ENCODE results near the gene VANGL1. TPM values are rescaled to one million over a fixed set of nuclear protein-coding genes. Genes with fewer than 3 reads are reported as not detected.

VANGL1 gene
- total RNA-seq, 1 experiment from 2014 or later: 13.6 TPM

DNA sequence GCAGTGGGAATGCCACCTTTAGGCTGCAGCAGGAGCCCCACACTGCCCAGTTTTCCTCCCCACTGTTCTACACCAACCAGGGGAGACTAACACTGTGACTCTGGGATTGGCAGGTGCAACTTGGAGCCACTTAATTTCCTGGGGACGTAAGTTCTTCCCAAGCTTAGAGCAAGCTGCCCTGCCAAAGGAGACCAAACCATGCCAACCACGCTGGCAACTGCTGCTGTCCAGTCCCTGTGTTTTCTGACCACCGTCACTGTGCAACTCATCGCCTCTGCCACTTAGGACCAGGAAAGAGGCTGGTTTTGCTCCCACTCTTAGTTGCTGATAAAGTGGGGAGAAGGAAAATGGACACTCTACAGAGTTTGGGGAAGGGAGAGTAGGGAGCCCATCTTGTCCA is 50.5 kb downstream of the VANGL1 start:
- Histone ChIP-seq H3K14ac (ENCODE audit: insufficient read depth, low read length) (no peak overlapping the region; the same call in 1 of the 2 replicates), H2BK15ac (ENCODE audit: low read depth, low read length) (no peak overlapping the region), H3K4me2 (ENCODE audit: insufficient read depth, insufficient read length, low read length) (no peak overlapping the region), H3K23me2 (ENCODE audit: insufficient read length, low read depth, low read length, poor library complexity, severe bottlenecking) (no peaks in the 10 kb centered on the region), H4K91ac (ENCODE audit: insufficient read length, low read depth, low read length) (no peak overlapping the region), H3K27me3 (ENCODE audit: insufficient read depth, low read length) (no peaks in the 10 kb centered on the region), H3K23ac (ENCODE audit: insufficient read length, low read depth, low read length) (no peak overlapping the region), H3T11ph (ENCODE audit: low read length) (no peak overlapping the region), H2BK120ac (ENCODE audit: low read depth, low read length, poor library complexity, severe bottlenecking) (no peak overlapping the region), H2BK20ac (ENCODE audit: low read depth, low read length, poor library complexity, severe bottlenecking) (no peak overlapping the region), H2AK5ac (ENCODE audit: insufficient read length, low read length) (no peak overlapping the region), H3K79me2 (ENCODE audit: insufficient read depth, low read length) (no peaks in the 10 kb centered on the region), H2BK12ac (ENCODE audit: insufficient read length, low read depth, low read length) (no peak overlapping the region), H3K4me1 (ENCODE audit: insufficient read depth, low read length) (no peaks in the 10 kb centered on the region), H3K27ac (ENCODE audit: insufficient read length, low read depth, low read length) (no peak overlapping the region), H3K4ac (ENCODE audit: low read depth, low read length) (no peak overlapping the region), H2AFZ (ENCODE audit: low read length) (no peak overlapping the region), H4K5ac (ENCODE audit: insufficient read length, low read depth, low read length) (no peak overlapping the region), H3K9ac (ENCODE audit: extremely low read depth, insufficient read length, low read length) (no peak overlapping the region), H3K56ac (ENCODE audit: insufficient read length, low read depth, low read length) (no peak overlapping the region), H3K18ac (ENCODE audit: insufficient read length, low read depth, low read length) (no peak overlapping the region), H2BK5ac (ENCODE audit: insufficient read length, low read length) (no peak overlapping the region), H4K20me1 (ENCODE audit: control insufficient read depth, insufficient read depth, insufficient read length) (no peaks in the 10 kb centered on the region), H4K8ac (replicated peaks; ENCODE audit: insufficient read length, low read depth, low read length) (no peak overlapping the region), H3K79me1 (ENCODE audit: insufficient read depth, low read depth, low read length, poor library complexity, severe bottlenecking) (no peaks in the 10 kb centered on the region), H3K9me3 (ENCODE audit: control insufficient read depth, low read depth, low read length) (no peaks in the 10 kb centered on the region)
- Mint-ChIP-seq H3K27ac (no peak overlapping the region), H3K27me3 (ENCODE audit: low read depth) (no peaks in the 10 kb centered on the region), H3K4me1 (peaks cover 0 to 5% of the 10 kb centered on the region in 2 experiments), H3K36me3 (ENCODE audit: insufficient read depth in 1 of 3, low read depth in 3 of 3) (peaks cover 2 to 25% (median 25%) of the 10 kb centered on the region in 3 experiments; a peak in 5 of 7 replicates), H3K9me3 (no peaks in the 10 kb centered on the region), H3K4me3 (no peak overlapping the region)
- TF ChIP-seq, protein P1, sequence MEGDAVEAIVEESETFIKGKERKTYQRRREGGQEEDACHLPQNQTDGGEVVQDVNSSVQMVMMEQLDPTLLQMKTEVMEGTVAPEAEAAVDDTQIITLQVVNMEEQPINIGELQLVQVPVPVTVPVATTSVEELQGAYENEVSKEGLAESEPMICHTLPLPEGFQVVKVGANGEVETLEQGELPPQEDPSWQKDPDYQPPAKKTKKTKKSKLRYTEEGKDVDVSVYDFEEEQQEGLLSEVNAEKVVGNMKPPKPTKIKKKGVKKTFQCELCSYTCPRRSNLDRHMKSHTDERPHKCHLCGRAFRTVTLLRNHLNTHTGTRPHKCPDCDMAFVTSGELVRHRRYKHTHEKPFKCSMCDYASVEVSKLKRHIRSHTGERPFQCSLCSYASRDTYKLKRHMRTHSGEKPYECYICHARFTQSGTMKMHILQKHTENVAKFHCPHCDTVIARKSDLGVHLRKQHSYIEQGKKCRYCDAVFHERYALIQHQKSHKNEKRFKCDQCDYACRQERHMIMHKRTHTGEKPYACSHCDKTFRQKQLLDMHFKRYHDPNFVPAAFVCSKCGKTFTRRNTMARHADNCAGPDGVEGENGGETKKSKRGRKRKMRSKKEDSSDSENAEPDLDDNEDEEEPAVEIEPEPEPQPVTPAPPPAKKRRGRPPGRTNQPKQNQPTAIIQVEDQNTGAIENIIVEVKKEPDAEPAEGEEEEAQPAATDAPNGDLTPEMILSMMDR (conservative IDR thresholded peaks at IDR 0.05): no peak
- no peak for DNase-seq
- WGBS (ENCODE audit: extremely low coverage, insufficient read length, low lambda C conversion rate): no CpG with 5 or more reads among the region's 4 CpGs

All from H9 (cell line).